ENCODE data around the gene POLR3B.

The POLR3B gene

GRCh38 chr12:106522708-106523107 is 165.2 kb downstream of the POLR3B start:
- in situ Hi-C loops (cut with MboI; ENCODE audit: low sequenced_read_pairs): no loop called here

GRCh38 chr12:106527356-106527755 is 169.8 kb downstream of the POLR3B start:
- in situ Hi-C loops (cut with MboI; ENCODE audit: low sequenced_read_pairs): no loop called here

GRCh38 chr12:106541201-106541600 is 183.7 kb downstream of the POLR3B start:
- in situ Hi-C loops (cut with MboI; ENCODE audit: low sequenced_read_pairs): no loop called here

GRCh38 chr12:106551410-106551809 is 193.9 kb downstream of the POLR3B start:
- in situ Hi-C loops (cut with MboI; ENCODE audit: low sequenced_read_pairs): no loop called here

- in situ Hi-C loops (cut with MboI; ENCODE audit: low sequenced_read_pairs): no loop called here
These were observed 194.7 kb downstream of the POLR3B start for GRCh38 chr12:106552228-106552627.
